ENCODE data around the gene TMEM179. TPM values are rescaled to one million over a fixed set of nuclear protein-coding genes. Genes with fewer than 3 reads are reported as not detected.

Gene TMEM179
- total and polyA plus RNA-seq, 2 of the 13 experiments (the other 11 are each of a cell fraction or from before 2014, with no cell fraction given): not detected

- TF ChIP-seq ZBTB40 (IDR thresholded peaks at IDR 0.05) (no peak), ZBTB40 (CRISPR knock-in tag; IDR thresholded peaks at IDR 0.05) (0 out of 2 replicates have a peak, but pooled peaks have one; percentile 22), CTCF (CRISPR knock-in tag; IDR thresholded peaks at IDR 0.05) (no peak), FOXK2 (IDR thresholded peaks at IDR 0.05) (no peak), ZNF510 (CRISPR knock-in tag; IDR thresholded peaks at IDR 0.05; ENCODE audit: low read depth) (no peak), ATF3 (CRISPR knock-in tag; IDR thresholded peaks at IDR 0.05) (peak; percentile 44; the same call in 1 of the 2 replicates), GATAD2A (CRISPR knock-in tag; IDR thresholded peaks at IDR 0.05) (no peak), ZNF20 (CRISPR knock-in tag; IDR thresholded peaks at IDR 0.05) (no peak), MBNL3 (CRISPR knock-in tag; conservative IDR thresholded peaks at IDR 0.05) (no peak), HOXA5 (CRISPR knock-in tag; IDR thresholded peaks at IDR 0.05) (peak; percentile 84; the same call in 1 of the 2 replicates), ZNF34 (CRISPR knock-in tag; IDR thresholded peaks at IDR 0.05; ENCODE audit: borderline replicate concordance) (no peak)
- TF ChIP-seq, protein P1, sequence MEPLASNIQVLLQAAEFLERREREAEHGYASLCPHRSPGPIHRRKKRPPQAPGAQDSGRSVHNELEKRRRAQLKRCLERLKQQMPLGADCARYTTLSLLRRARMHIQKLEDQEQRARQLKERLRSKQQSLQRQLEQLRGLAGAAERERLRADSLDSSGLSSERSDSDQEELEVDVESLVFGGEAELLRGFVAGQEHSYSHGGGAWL (CRISPR knock-in tag; IDR thresholded peaks at IDR 0.05): peak; percentile 72; the same call in 1 of the 2 replicates
- TF ChIP-seq, protein P2, sequence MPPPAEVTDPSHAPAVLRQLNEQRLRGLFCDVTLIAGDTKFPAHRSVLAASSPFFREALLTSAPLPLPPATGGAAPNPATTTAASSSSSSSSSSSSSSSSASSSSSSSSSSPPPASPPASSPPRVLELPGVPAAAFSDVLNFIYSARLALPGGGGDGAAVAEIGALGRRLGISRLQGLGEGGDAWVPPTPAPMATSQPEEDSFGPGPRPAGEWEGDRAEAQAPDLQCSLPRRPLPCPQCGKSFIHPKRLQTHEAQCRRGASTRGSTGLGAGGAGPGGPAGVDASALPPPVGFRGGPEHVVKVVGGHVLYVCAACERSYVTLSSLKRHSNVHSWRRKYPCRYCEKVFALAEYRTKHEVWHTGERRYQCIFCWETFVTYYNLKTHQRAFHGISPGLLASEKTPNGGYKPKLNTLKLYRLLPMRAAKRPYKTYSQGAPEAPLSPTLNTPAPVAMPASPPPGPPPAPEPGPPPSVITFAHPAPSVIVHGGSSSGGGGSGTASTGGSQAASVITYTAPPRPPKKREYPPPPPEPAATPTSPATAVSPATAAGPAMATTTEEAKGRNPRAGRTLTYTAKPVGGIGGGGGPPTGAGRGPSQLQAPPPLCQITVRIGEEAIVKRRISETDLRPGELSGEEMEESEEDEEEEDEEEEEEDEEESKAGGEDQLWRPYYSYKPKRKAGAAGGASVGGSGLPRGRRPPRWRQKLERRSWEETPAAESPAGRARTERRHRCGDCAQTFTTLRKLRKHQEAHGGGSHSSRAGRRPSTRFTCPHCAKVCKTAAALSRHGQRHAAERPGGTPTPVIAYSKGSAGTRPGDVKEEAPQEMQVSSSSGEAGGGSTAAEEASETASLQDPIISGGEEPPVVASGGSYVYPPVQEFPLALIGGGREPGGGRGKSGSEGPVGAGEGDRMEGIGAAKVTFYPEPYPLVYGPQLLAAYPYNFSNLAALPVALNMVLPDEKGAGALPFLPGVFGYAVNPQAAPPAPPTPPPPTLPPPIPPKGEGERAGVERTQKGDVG (CRISPR knock-in tag; IDR thresholded peaks at IDR 0.05; ENCODE audit: borderline replicate concordance): no peak
These were observed at the start of gene TMEM179 (continued) for GRCh38 chr14:104604458-104605449.

All from HepG2 (cell line).